Measurements from ENCODE around the gene LRP1. TPM values are rescaled to one million over a fixed set of nuclear protein-coding genes. Genes with fewer than 3 reads are reported as not detected.

Gene LRP1
- total and polyA plus RNA-seq, 2 experiments from 2014 or later, result 26.6 to 145 TPM

- ATAC-seq (no peak), DNase-seq (ENCODE audit: low spot score) (peak; percentile 30)
- peaks cover 18% of the 10 kb centered on the region; the same call in 1 of the 2 replicates for H3F3A ChIP-seq (replicated peaks; ENCODE audit: low read depth)
- H3K4me3 ChIP-seq, result peak overlapping the region; percentile 98
- TF ChIP-seq EZH2phosphoT487 (IDR thresholded peaks at IDR 0.05; ENCODE audit: unreplicated experiment) (no peak), REST (IDR thresholded peaks at IDR 0.05; ENCODE audit: unreplicated experiment) (no peak), CREB1 (CRISPR knock-in tag; IDR thresholded peaks at IDR 0.05; ENCODE audit: low read depth) (no peak), NANOG (IDR thresholded peaks at IDR 0.05; ENCODE audit: borderline replicate concordance) (no peak), ZNF114 (CRISPR knock-in tag; IDR thresholded peaks at IDR 0.05) (no peak), JUNB (IDR thresholded peaks at IDR 0.05; ENCODE audit: unreplicated experiment) (no peak), ZNF331 (CRISPR knock-in tag; IDR thresholded peaks at IDR 0.05; ENCODE audit: low read depth) (no peak), STAT1 (IDR thresholded peaks at IDR 0.05; ENCODE audit: unreplicated experiment) (no peak), CTCF (conservative IDR thresholded peaks at IDR 0.05; ENCODE audit: low read depth in 2 of 2) (no peak), ETS1 (IDR thresholded peaks at IDR 0.05) (no peak)
- TF ChIP-seq, protein P1, sequence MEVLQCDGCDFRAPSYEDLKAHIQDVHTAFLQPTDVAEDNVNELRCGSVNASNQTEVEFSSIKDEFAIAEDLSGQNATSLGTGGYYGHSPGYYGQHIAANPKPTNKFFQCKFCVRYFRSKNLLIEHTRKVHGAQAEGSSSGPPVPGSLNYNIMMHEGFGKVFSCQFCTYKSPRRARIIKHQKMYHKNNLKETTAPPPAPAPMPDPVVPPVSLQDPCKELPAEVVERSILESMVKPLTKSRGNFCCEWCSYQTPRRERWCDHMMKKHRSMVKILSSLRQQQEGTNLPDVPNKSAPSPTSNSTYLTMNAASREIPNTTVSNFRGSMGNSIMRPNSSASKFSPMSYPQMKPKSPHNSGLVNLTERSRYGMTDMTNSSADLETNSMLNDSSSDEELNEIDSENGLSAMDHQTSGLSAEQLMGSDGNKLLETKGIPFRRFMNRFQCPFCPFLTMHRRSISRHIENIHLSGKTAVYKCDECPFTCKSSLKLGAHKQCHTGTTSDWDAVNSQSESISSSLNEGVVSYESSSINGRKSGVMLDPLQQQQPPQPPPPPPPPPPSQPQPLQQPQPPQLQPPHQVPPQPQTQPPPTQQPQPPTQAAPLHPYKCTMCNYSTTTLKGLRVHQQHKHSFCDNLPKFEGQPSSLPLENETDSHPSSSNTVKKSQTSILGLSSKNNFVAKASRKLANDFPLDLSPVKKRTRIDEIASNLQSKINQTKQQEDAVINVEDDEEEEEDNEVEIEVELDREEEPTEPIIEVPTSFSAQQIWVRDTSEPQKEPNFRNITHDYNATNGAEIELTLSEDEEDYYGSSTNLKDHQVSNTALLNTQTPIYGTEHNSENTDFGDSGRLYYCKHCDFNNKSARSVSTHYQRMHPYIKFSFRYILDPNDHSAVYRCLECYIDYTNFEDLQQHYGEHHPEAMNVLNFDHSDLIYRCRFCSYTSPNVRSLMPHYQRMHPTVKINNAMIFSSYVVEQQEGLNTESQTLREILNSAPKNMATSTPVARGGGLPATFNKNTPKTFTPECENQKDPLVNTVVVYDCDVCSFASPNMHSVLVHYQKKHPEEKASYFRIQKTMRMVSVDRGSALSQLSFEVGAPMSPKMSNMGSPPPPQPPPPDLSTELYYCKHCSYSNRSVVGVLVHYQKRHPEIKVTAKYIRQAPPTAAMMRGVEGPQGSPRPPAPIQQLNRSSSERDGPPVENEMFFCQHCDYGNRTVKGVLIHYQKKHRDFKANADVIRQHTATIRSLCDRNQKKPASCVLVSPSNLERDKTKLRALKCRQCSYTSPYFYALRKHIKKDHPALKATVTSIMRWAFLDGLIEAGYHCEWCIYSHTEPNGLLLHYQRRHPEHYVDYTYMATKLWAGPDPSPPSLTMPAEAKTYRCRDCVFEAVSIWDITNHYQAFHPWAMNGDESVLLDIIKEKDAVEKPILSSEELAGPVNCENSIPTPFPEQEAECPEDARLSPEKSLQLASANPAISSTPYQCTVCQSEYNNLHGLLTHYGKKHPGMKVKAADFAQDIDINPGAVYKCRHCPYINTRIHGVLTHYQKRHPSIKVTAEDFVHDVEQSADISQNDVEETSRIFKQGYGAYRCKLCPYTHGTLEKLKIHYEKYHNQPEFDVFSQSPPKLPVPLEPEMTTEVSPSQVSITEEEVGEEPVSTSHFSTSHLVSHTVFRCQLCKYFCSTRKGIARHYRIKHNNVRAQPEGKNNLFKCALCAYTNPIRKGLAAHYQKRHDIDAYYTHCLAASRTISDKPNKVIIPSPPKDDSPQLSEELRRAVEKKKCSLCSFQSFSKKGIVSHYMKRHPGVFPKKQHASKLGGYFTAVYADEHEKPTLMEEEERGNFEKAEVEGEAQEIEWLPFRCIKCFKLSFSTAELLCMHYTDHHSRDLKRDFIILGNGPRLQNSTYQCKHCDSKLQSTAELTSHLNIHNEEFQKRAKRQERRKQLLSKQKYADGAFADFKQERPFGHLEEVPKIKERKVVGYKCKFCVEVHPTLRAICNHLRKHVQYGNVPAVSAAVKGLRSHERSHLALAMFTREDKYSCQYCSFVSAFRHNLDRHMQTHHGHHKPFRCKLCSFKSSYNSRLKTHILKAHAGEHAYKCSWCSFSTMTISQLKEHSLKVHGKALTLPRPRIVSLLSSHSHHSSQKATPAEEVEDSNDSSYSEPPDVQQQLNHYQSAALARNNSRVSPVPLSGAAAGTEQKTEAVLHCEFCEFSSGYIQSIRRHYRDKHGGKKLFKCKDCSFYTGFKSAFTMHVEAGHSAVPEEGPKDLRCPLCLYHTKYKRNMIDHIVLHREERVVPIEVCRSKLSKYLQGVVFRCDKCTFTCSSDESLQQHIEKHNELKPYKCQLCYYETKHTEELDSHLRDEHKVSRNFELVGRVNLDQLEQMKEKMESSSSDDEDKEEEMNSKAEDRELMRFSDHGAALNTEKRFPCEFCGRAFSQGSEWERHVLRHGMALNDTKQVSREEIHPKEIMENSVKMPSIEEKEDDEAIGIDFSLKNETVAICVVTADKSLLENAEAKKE (CRISPR knock-in tag; IDR thresholded peaks at IDR 0.05), result no peak
- H3K36me3 Mint-ChIP-seq (ENCODE audit: low read depth), result peaks cover 22% of the 10 kb centered on the region
- H3K4me1 Mint-ChIP-seq, result peaks cover 70% of the 10 kb centered on the region
- H3K9me3 Mint-ChIP-seq, result no peaks in the 10 kb centered on the region
- peak overlapping the region; percentile 93 for H3K4me2 ChIP-seq
- no peak overlapping the region for H2AFZ ChIP-seq
- peaks cover 3% of the 10 kb centered on the region; the same call in 1 of the 2 replicates for H3K36me3 ChIP-seq (ENCODE audit: insufficient read depth)
- H3K4me1 ChIP-seq (ENCODE audit: insufficient read depth), result peaks cover 60% of the 10 kb centered on the region
- H3K79me2 ChIP-seq (replicated peaks; ENCODE audit: insufficient read depth), result peaks cover 81% of the 10 kb centered on the region
- peak overlapping the region; percentile 37; the same call in 1 of the 2 replicates for H3K27ac Mint-ChIP-seq
- no peaks in the 10 kb centered on the region for H3K27me3 ChIP-seq (ENCODE audit: insufficient read depth)
- peaks cover 40% of the 10 kb centered on the region for H3K27me3 Mint-ChIP-seq (ENCODE audit: insufficient read depth, low read depth, poor library complexity)
- H4K20me1 ChIP-seq (replicated peaks; ENCODE audit: insufficient read depth), result peaks cover 39% of the 10 kb centered on the region
- H3K27ac ChIP-seq (ENCODE audit: low read depth), result peak overlapping the region; percentile 93
- no peaks in the 10 kb centered on the region for H3K9me2 ChIP-seq (ENCODE audit: insufficient read depth)
- peak overlapping the region; percentile 86 for H3K4me3 Mint-ChIP-seq
Measured at GRCh38 chr12:57131896-57132744, 3.8 kb downstream of the LRP1 start.
